AG04449 (cell line): ENCODE data around the gene TNS1.

ENCODE experiments used
- CTCF ChIA-PET: fragments of 350-600 bp; formaldehyde crosslinking; extraction: SDS; loops from one replicate; lab custom pipeline; 2021; ENCODE audit warnings: antibody characterized with exemption; lab: Yijun Ruan, JAX
- POLR2A ChIA-PET: fragments of 400-600, 350-600 bp; formaldehyde crosslinking; extraction: SDS; loops from one replicate; lab custom pipeline; 2020; ENCODE audit warnings: antibody characterized with exemption, inconsistent platforms; lab: Yijun Ruan, JAX
- DNase-seq: peaks from one replicate; pipeline ENCODE4 v3.0.0-alpha.2; 2010; ENCODE audit warnings: low read depth, low spot score
- H3K4me3 ChIP-seq: 2 replicates; pipeline ENCODE4 v1.5.1; 2011; ENCODE audit warnings: low read depth, mild to moderate bottlenecking, control low read depth, low read length
- TF ChIP-seq, protein P1 (sequence below): IDR thresholded peaks from one replicate; pipeline ENCODE4 v1.5.1; 2011; ENCODE audit warnings: mild to moderate bottlenecking, moderate library complexity, low read length, control low read depth, inconsistent platforms; ENCODE audit not compliant: insufficient read depth; ENCODE audit errors: missing control alignments

The TNS1 gene

DNA sequence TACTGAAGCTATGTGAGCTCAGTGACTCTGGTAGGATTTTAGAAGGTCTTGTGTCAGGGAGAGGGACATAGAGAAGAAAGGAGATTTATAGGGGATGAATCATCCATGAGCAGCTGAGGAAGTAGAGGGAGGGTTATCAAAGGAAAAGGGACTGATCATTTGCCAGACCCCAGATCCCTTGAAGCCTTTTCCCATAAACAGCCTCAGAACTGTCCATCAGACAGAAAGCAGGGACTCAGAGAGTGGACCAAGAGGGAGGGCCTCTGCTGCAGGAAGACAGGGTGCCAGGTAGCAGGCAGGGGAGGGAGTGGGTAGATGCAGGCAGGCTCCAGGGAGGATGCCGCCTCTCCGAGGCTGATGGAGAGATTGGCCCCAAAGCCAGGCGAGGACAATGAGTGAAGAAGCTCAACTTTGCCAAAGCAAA is 133.9 kb downstream of the TNS1 start:
- no peak overlapping the region for H3K4me3 ChIP-seq
- DNase-seq, result no peak
- ChIA-PET POLR2A (interaction anchor here (0.8 to 1.1 kb wide), 2 partner anchors 11 to 32 kb away, joined by 3 read pairs; no protein-coding TSS in a partner anchor), CTCF (interaction anchor here (1.0 to 4.8 kb wide), 11 partner anchors 9 to 200 kb away, joined by 3 to 40 read pairs (median 5); partner anchors contain the start of gene RUFY4)
- TF ChIP-seq, protein P1, sequence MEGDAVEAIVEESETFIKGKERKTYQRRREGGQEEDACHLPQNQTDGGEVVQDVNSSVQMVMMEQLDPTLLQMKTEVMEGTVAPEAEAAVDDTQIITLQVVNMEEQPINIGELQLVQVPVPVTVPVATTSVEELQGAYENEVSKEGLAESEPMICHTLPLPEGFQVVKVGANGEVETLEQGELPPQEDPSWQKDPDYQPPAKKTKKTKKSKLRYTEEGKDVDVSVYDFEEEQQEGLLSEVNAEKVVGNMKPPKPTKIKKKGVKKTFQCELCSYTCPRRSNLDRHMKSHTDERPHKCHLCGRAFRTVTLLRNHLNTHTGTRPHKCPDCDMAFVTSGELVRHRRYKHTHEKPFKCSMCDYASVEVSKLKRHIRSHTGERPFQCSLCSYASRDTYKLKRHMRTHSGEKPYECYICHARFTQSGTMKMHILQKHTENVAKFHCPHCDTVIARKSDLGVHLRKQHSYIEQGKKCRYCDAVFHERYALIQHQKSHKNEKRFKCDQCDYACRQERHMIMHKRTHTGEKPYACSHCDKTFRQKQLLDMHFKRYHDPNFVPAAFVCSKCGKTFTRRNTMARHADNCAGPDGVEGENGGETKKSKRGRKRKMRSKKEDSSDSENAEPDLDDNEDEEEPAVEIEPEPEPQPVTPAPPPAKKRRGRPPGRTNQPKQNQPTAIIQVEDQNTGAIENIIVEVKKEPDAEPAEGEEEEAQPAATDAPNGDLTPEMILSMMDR, result no peak

DNA sequence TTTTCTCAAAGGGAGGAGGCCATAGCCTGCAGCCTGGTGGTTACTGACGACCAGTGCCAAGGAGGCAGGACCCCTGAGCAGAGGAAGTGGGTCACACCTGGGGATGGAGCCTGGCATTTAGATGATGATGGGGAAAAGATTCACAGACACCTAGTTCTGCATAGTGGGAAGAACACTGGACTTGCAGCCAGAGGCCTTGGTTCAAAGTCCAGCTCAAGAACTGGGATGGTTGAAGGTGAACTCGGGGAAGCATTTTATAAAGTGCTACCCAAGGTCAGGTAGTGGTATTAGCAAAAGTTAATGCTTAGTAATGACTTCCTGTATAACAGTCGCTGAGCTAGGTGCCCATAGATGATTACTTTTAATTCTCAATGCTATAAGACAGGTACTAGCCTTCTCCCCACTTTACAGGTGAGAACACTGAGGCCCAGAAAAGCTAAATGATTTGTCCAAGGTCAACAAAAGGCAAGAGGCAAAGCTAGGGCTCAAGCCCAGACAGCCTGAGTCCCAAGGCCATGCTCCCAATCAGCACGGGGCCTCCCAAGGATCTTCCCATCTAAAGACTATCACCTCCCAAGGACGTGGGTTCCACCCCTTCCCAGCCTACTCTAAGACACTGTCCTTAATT is 134.4 kb downstream of the TNS1 start:
- ChIA-PET CTCF (interaction anchor here (0.7 to 4.8 kb wide), 10 partner anchors 9 to 201 kb away, joined by 3 to 40 read pairs (median 4); partner anchors contain the start of gene RUFY4), POLR2A (interaction anchor here (0.8 to 1.1 kb wide), 2 partner anchors 10 to 32 kb away, joined by 3 read pairs; no protein-coding TSS in a partner anchor)
- TF ChIP-seq, protein P1, result no peak
- DNase-seq, result no peak
- H3K4me3 ChIP-seq, result no peak overlapping the region

DNA sequence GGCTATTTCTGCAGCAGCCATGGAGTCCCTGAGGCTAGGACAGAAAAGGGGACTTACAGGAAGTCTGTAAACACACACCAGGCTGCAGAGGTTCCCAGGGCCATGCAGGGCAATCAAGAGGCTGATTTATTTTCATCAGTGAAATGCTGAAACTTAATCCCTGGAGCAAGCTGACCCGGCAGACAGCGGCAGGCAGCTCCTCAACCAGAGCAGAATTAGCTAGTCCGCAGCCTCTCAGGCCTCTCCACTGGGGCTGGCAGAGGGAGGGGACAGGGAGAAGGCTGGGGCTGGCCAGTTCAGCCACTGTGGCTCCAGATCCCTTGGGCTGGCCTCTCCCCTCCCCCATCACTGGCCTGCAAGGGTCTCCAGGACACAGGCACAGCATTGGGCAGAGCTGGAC is 136.3 kb downstream of the TNS1 start:
- TF ChIP-seq, protein P1, result no peak
- no peak for DNase-seq
- POLR2A ChIA-PET, result no interaction called here
- CTCF ChIA-PET, result interaction anchor here (1.4 to 2.2 kb wide), 2 partner anchors 77 to 127 kb away, joined by 3 to 10 read pairs; no protein-coding TSS in a partner anchor
- no peak overlapping the region for H3K4me3 ChIP-seq

DNA sequence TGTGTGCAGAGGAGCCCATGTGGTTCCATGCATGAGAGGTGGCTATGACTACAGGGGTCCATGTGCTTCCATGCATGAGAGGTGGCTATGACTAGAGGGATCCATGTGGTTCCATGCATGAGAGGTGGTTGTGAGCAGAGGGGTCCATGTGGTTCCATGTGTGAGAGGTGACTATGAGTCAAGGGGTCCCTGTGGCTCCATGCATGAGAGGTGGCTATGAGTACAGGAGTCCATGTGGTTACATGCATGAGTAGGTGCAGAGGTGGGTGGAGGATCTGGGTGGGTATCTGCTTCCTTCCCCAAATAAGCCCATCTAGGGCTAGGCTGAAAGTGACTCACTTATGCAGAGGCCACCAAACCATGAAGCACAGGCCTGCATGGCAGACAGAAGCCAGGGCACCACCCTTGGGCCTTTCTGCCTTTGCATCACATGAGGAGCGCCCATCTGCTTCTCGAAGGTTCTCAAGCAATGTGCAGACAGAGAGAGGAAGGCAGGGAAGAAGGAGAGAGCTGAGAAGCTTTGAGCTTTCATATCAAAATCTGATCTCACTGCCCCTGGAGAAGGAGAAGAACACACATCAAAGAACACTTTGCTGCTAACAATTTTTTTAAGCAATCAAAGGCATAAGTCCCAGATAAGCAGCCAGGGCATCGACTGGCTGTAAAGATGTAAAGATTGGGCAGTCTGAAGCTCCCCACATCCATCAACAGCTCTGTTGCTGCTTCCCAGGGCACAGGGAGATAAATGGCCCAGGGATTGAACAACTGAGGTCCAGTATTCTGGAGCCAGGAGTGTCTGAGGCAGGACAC is 137.6 kb downstream of the TNS1 start:
- ChIA-PET POLR2A (no interaction called here), CTCF (interaction anchor here (1.4 to 2.2 kb wide), 4 partner anchors 9 to 128 kb away, joined by 3 to 10 read pairs (median 4); no protein-coding TSS in a partner anchor)
- DNase-seq, result no peak
- TF ChIP-seq, protein P1, result no peak
- no peak overlapping the region for H3K4me3 ChIP-seq

DNA sequence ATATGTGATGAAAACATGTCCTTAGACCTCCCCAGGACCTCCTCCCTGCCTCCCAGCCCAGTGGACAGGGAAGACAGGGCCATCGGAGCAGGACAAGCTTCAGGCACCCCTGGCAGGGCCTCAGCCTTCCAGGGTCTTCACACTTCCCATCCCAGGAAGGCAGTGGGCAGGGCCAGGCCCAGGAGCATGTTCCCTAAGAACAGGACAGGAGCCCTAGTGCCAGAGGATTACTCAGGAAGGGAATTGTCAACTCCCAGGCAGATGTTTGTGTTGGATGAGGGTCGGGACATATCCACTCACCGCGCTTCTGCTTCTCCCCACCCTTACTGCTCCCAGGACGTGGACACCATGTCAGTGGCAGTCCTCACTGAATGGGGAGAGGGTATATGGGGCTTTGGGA is 138.9 kb downstream of the TNS1 start:
- CTCF ChIA-PET, result interaction anchor here (1.0 to 3.4 kb wide), 4 partner anchors 10 to 78 kb away, joined by 3 to 13 read pairs (median 5); no protein-coding TSS in a partner anchor
- TF ChIP-seq, protein P1, result no peak
- no peak for DNase-seq
- POLR2A ChIA-PET, result no interaction called here
- H3K4me3 ChIP-seq, result no peak overlapping the region
